HCT116 (cell line): ENCODE data around the gene SMTNL2.

Experiments used
- ATF3 ChIP-seq: IDR thresholded peaks from 2 replicates; pipeline ENCODE4 v1.6.1; 2012
- CTCF ChIP-seq, 3 experiments: fragments of 200-600 bp in 1 of 3; sonication (generic) in 1 of 3; IDR thresholded peaks in 2 of 3; conservative IDR thresholded peaks in 1 of 3; 2 replicates each; pipeline ENCODE4 v1.5.1; 2012 to 2017; ENCODE audit warnings: low read depth in 2 of 3, low read length in 2 of 3, antibody characterized with exemption in 1 of 3, borderline replicate concordance in 1 of 3, control low read depth in 1 of 3, mild to moderate bottlenecking in 1 of 3, mixed read lengths in 1 of 3, mixed run types in 1 of 3, moderate library complexity in 1 of 3; ENCODE audit not compliant: insufficient read depth in 1 of 3
- EGR1 ChIP-seq: IDR thresholded peaks from 2 replicates; pipeline ENCODE4 v1.6.1; 2012; ENCODE audit warnings: low read depth
- EZH2 ChIP-seq: fragments of 200-600 bp; sonication (generic); IDR thresholded peaks from 2 replicates; pipeline ENCODE4 v1.6.1; 2017; ENCODE audit warnings: antibody characterized with exemption, mixed run types
- EZH2phosphoT487 ChIP-seq: fragments of 200-600 bp; IDR thresholded peaks from 2 replicates; pipeline ENCODE4 v1.6.1; 2018; ENCODE audit warnings: antibody characterized with exemption, borderline replicate concordance
- POLR2AphosphoS5 ChIP-seq: IDR thresholded peaks from 2 replicates; pipeline ENCODE4 v1.6.1; 2011; ENCODE audit warnings: mild to moderate bottlenecking, low read depth, low read length, moderate library complexity
- RAD21 ChIP-seq: IDR thresholded peaks from 2 replicates; pipeline ENCODE4 v1.6.1; 2012; ENCODE audit warnings: low read depth, mild to moderate bottlenecking
- REST ChIP-seq: IDR thresholded peaks from 2 replicates; pipeline ENCODE4 v1.6.1; 2012; ENCODE audit warnings: low read depth
- SP1 ChIP-seq: IDR thresholded peaks from 2 replicates; pipeline ENCODE4 v1.6.1; 2012; ENCODE audit warnings: low read depth
- YY1 ChIP-seq: IDR thresholded peaks from 2 replicates; pipeline ENCODE4 v1.6.1; 2011; ENCODE audit warnings: low read length, low read depth, moderate library complexity, mild to moderate bottlenecking; ENCODE audit not compliant: insufficient replicate concordance; ENCODE audit errors: extremely low read depth

GRCh38 chr17:4540687-4541327 lies 43.5 kb upstream of the SMTNL2 start:
- TF ChIP-seq YY1 = no peak
- TF ChIP-seq CTCF (IDR thresholded peaks at IDR 0.05 in 2 of 3, conservative IDR thresholded peaks at IDR 0.05 in 1 of 3; ENCODE audit: borderline replicate concordance in 1 of 3, insufficient read depth in 1 of 3, low read depth in 2 of 3, low read length in 2 of 3) = no peak
- no peak for TF ChIP-seq SP1
- TF ChIP-seq RAD21 = no peak
- no peak for TF ChIP-seq POLR2AphosphoS5
- TF ChIP-seq REST = no peak
- TF ChIP-seq EZH2 = no peak
- TF ChIP-seq EGR1 = no peak
- no peak for TF ChIP-seq EZH2phosphoT487
- no peak for TF ChIP-seq ATF3
